IMR-90 (cell line): ENCODE measurements around the gene MSI2. TPM values are rescaled to one million over a fixed set of nuclear protein-coding genes. Genes with fewer than 3 reads are reported as not detected.

Experiments used
- ATAC-seq: fragments of 200-7000 bp; cut with Tn5 transposase; 2 replicates; pipeline ENCODE4 v1.9.1; 2020; ENCODE audit warnings: low read depth, mild to moderate bottlenecking, moderate library complexity
- BruUV-seq: library from RNA; stranded (reverse); fragments of 400-500 nt; replicated peaks from 2 replicates; lab custom pipeline; 2021; lab: Mats Ljungman, UMichigan
- CTCF ChIA-PET: fragments of 300-600 bp; formaldehyde crosslinking; extraction: SDS; loops from one replicate; lab custom pipeline; 2021; ENCODE audit warnings: antibody characterized with exemption; lab: Yijun Ruan, JAX
- POLR2A ChIA-PET: fragments of 300-600 bp; sonication (Branson Sonifier 250); formaldehyde crosslinking; loops from one replicate; lab custom pipeline; 2022; ENCODE audit warnings: antibody characterized with exemption; ENCODE audit not compliant: unreplicated experiment; lab: Charles Lee
- DNase-seq: peaks from one replicate; pipeline ENCODE4 v3.0.0; 2013
- H2AFZ ChIP-seq: replicated peaks from 2 replicates; pipeline ENCODE3; 2013; ENCODE audit warnings: low read length, mild to moderate bottlenecking; ENCODE audit not compliant: poor library complexity
- H2AK5ac ChIP-seq: 2 replicates; pipeline ENCODE4 v1.6.1; 2013; ENCODE audit warnings: low read depth, low read length, inconsistent platforms
- H2AK9ac ChIP-seq: replicated peaks from 2 replicates; pipeline ENCODE3; 2013; ENCODE audit warnings: mild to moderate bottlenecking, low read depth, low read length, moderate library complexity; ENCODE audit not compliant: poor library complexity
- H2BK120ac ChIP-seq: 2 replicates; pipeline ENCODE4 v1.6.1; 2013; ENCODE audit warnings: low read depth, low read length, inconsistent platforms
- H2BK15ac ChIP-seq: 3 replicates; pipeline ENCODE4 v1.6.1; 2013; ENCODE audit warnings: low read depth, low read length, inconsistent platforms
- H2BK20ac ChIP-seq: 2 replicates; pipeline ENCODE4 v1.6.1; 2013; ENCODE audit warnings: low read depth, mild to moderate bottlenecking, inconsistent platforms, low read length, moderate library complexity
- H2BK5ac ChIP-seq: 2 replicates; pipeline ENCODE4 v1.6.1; 2013; ENCODE audit warnings: mild to moderate bottlenecking, low read depth, low read length, inconsistent platforms; ENCODE audit not compliant: poor library complexity, severe bottlenecking
- H3K14ac ChIP-seq: replicated peaks from 2 replicates; pipeline ENCODE4 v1.6.1; 2013; ENCODE audit warnings: low read depth, low read length, inconsistent platforms
- H3K18ac ChIP-seq: 2 replicates; pipeline ENCODE4 v1.6.1; 2013; ENCODE audit warnings: low read depth, low read length, control low read depth
- H3K23ac ChIP-seq: 2 replicates; pipeline ENCODE4 v1.6.1; 2013; ENCODE audit warnings: low read depth, low read length, inconsistent platforms
- H3K27ac ChIP-seq: 2 replicates; pipeline ENCODE4 v1.5.1; 2013; ENCODE audit warnings: mild to moderate bottlenecking, control low read depth, low read length; ENCODE audit not compliant: insufficient read depth
- H3K27me3 ChIP-seq: 2 replicates; pipeline ENCODE4 v1.6.1; 2013; ENCODE audit warnings: low read length; ENCODE audit not compliant: control insufficient read depth, insufficient read depth
- H3K36me3 ChIP-seq: 2 replicates; pipeline ENCODE4 v1.6.1; 2013; ENCODE audit warnings: low read length, mixed read lengths; ENCODE audit not compliant: control insufficient read depth, insufficient read depth
- H3K4ac ChIP-seq: 2 replicates; pipeline ENCODE4 v1.6.1; 2013; ENCODE audit warnings: low read depth, low read length, inconsistent platforms
- H3K4me1 ChIP-seq: 2 replicates; pipeline ENCODE4 v1.6.1; 2013; ENCODE audit warnings: low read length, mixed read lengths; ENCODE audit not compliant: control insufficient read depth, insufficient read depth
- H3K4me2 ChIP-seq: 2 replicates; pipeline ENCODE4 v1.6.1; 2013; ENCODE audit warnings: low read depth, mild to moderate bottlenecking, control low read depth, low read length, moderate library complexity
- H3K4me3 ChIP-seq: 2 replicates; pipeline ENCODE4 v1.5.1; 2013; ENCODE audit warnings: low read depth, mild to moderate bottlenecking, control low read depth, low read length, moderate library complexity; ENCODE audit not compliant: insufficient read depth
- H3K56ac ChIP-seq: 2 replicates; pipeline ENCODE4 v1.6.1; 2013; ENCODE audit warnings: low read length, inconsistent platforms; ENCODE audit not compliant: insufficient read depth; ENCODE audit errors: extremely low read depth
- H3K79me1 ChIP-seq, 2 experiments: 2 replicates each; pipeline ENCODE4 v1.6.1; 2013; ENCODE audit warnings: low read length in 2 of 2, inconsistent platforms in 1 of 2, low read depth in 1 of 2
- H3K9ac ChIP-seq: 2 replicates; pipeline ENCODE4 v1.6.1; 2013; ENCODE audit warnings: low read depth, low read length, control low read depth
- H3K9me1 ChIP-seq: 2 replicates; pipeline ENCODE4 v1.6.1; 2013; ENCODE audit warnings: low read length, inconsistent platforms; ENCODE audit not compliant: insufficient read depth
- H3K9me3 ChIP-seq: 2 replicates; pipeline ENCODE4 v1.6.1; 2013; ENCODE audit warnings: low read length; ENCODE audit not compliant: control insufficient read depth, insufficient read depth
- H4K20me1 ChIP-seq: 2 replicates; pipeline ENCODE4 v1.6.1; 2013; ENCODE audit warnings: low read length, inconsistent platforms; ENCODE audit not compliant: insufficient read depth
- H4K5ac ChIP-seq: 2 replicates; pipeline ENCODE4 v1.6.1; 2013; ENCODE audit warnings: mild to moderate bottlenecking, low read depth, low read length, control low read depth
- H4K8ac ChIP-seq, 2 experiments: 2 replicates each; pipeline ENCODE4 v1.6.1; 2013; ENCODE audit warnings: low read depth in 2 of 2, low read length in 2 of 2, control low read depth in 1 of 2, inconsistent platforms in 1 of 2
- H4K91ac ChIP-seq: 2 replicates; pipeline ENCODE4 v1.6.1; 2013; ENCODE audit warnings: low read depth, low read length, inconsistent platforms; ENCODE audit not compliant: insufficient read depth
- CHD1 ChIP-seq: IDR thresholded peaks from 2 replicates; pipeline ENCODE4 v1.6.1; 2012; ENCODE audit warnings: low read depth, low read length, improper control_type of control experiment
- CTCF ChIP-seq: conservative IDR thresholded peaks from 2 replicates; pipeline ENCODE4 v1.5.1; 2012; ENCODE audit warnings: mild to moderate bottlenecking, low read depth, low read length, improper control_type of control experiment
- ELK1 ChIP-seq: fragments of 150-350 bp; IDR thresholded peaks from 2 replicates; pipeline ENCODE4 v1.6.1; 2016; ENCODE audit warnings: low read depth, mild to moderate bottlenecking, low read length, moderate library complexity, borderline replicate concordance
- FOS ChIP-seq: fragments of 150-350 bp; IDR thresholded peaks from 2 replicates; pipeline ENCODE4 v1.6.1; 2016; ENCODE audit warnings: low read depth, low read length
- MXI1 ChIP-seq: IDR thresholded peaks from 2 replicates; pipeline ENCODE4 v1.6.1; 2012; ENCODE audit warnings: low read depth, mild to moderate bottlenecking, low read length, moderate library complexity, borderline replicate concordance
- NFE2L2 ChIP-seq: fragments of 150-350 bp; IDR thresholded peaks from 2 replicates; pipeline ENCODE4 v1.6.1; 2016; ENCODE audit warnings: low read depth, mild to moderate bottlenecking, low read length
- POLR2A ChIP-seq: IDR thresholded peaks from 2 replicates; pipeline ENCODE4 v1.6.1; 2012; ENCODE audit warnings: mild to moderate bottlenecking, low read depth, low read length
- RAD21 ChIP-seq: IDR thresholded peaks from 2 replicates; pipeline ENCODE4 v1.6.1; 2012; ENCODE audit warnings: low read length, improper control_type of control experiment
- RFX5 ChIP-seq: IDR thresholded peaks from 2 replicates; pipeline ENCODE4 v1.8.0; 2012; ENCODE audit warnings: low read depth, mild to moderate bottlenecking, low read length, moderate library complexity
- USF2 ChIP-seq: fragments of 150-350 bp; IDR thresholded peaks from 2 replicates; pipeline ENCODE4 v1.6.1; 2017; ENCODE audit warnings: mild to moderate bottlenecking, antibody characterized with exemption, low read length, low read depth
- WGBS, 2 experiments: methylation state at CpG; one replicate each; pipeline versions ENCODE4 v1.1.5 to v1.1.7; 2013; ENCODE audit warnings: missing lambda C conversion rate in 2 of 2; ENCODE audit not compliant: insufficient read length in 1 of 2; ENCODE audit errors: extremely low coverage in 2 of 2; 5-methylcytosine and 5-hydroxymethylcytosine counted together
- dilution Hi-C: fragments of 300-500 bp; cut with HindIII; formaldehyde crosslinking; loops from one replicate; pipeline ENCODE4 v1.14.3; 2018; ENCODE audit warnings: low sequenced_read_pairs; ENCODE audit not compliant: unreplicated experiment
- in situ Hi-C: fragments of 300-500 bp; cut with MboI; formaldehyde crosslinking; loops from 3 replicates; pipeline ENCODE4 v1.14.3; 2019; ENCODE audit warnings: low sequenced_read_pairs, inconsistent platforms, mixed read lengths
- intact Hi-C: fragments of 100-400 bp; cut with micrococcal nuclease; formaldehyde crosslinking; loops from 2 replicates; pipeline ENCODE4 v1.10.0; 2022
- polyA plus RNA-seq, 3 experiments: library from polyadenylated mRNA; depleted of rRNA; stranded (reverse); fragments of >200 nt; gene quantifications; 2 replicates each; pipeline ENCODE4 v1.2.3, GENCODE V29; 2012; ENCODE audit warnings: low replicate concordance in 1 of 3
- total RNA-seq: library from RNA; depleted of rRNA; stranded (reverse); fragments of >200 nt; gene quantifications from 2 replicates; pipeline ENCODE4 v1.2.3, GENCODE V29; 2012

Gene MSI2
- total and polyA plus RNA-seq, 2 of the 4 experiments (the other 2 are of a cell fraction): 13.0 to 16.0 TPM

- no peak for TF ChIP-seq CHD1
- TF ChIP-seq USF2: no peak
Measured at GRCh38 chr17:57443781-57444180, 187.5 kb downstream of the MSI2 start (continued).

GRCh38 chr17:57444682-57445450 lies 188.5 kb downstream of the MSI2 start:
- dilution Hi-C loops: no loop called here
- BruUV-seq: no TSS peak
- no peak for TF ChIP-seq CTCF
- TF ChIP-seq FOS: no peak
- no peak for TF ChIP-seq NFE2L2
- TF ChIP-seq RAD21: no peak
- no peak for TF ChIP-seq RFX5
- TF ChIP-seq USF2: no peak
- TF ChIP-seq POLR2A: no peak
- TF ChIP-seq CHD1: no peak
- TF ChIP-seq ELK1: no peak
- TF ChIP-seq MXI1: no peak

More at GRCh38 chr17:57444682-57445450, 188.5 kb downstream of the MSI2 start:
- Histone ChIP-seq H3K79me1 (peaks cover 14 to 45% of the 10 kb centered on the region in 2 experiments; a peak in 3 of 4 replicates), H2BK5ac (peak overlapping the region; percentile 50), H3K9me3 (no peaks in the 10 kb centered on the region), H3K14ac (peak overlapping the region; percentile 66; the same call in 1 of the 2 replicates), H3K4me3 (no peak overlapping the region), H3K4ac (peak overlapping the region; percentile 80), H2BK20ac (peak overlapping the region; percentile 46), H3K9ac (no peak overlapping the region), H3K36me3 (no peaks in the 10 kb centered on the region), H3K4me2 (no peak overlapping the region), H3K9me1 (peaks cover 37% of the 10 kb centered on the region), H3K56ac (no peak overlapping the region), H3K4me1 (peaks cover 41% of the 10 kb centered on the region), H4K8ac (peak overlapping the region in 1 of 2 experiments; percentile 43; a peak in 1 of 4 replicates), H4K5ac (no peak overlapping the region), H3K27ac (no peak overlapping the region), H2AK9ac (no peak overlapping the region), H3K23ac (no peak overlapping the region; the same call in none of the 2 replicates), H4K20me1 (no peaks in the 10 kb centered on the region), H4K91ac (peak overlapping the region; percentile 47), H2AK5ac (peak overlapping the region; percentile 35), H3K27me3 (no peaks in the 10 kb centered on the region), H2AFZ (peak overlapping the region; percentile 67), H2BK120ac (peak overlapping the region; percentile 77), H3K18ac (no peak overlapping the region), H2BK15ac (no peak overlapping the region)
- intact Hi-C loops: no loop called here
- POLR2A ChIA-PET: no interaction called here
- DNase-seq (no peak), ATAC-seq (no peak)
- WGBS, 2 experiments: 20% methylated on average over 3 of the region's 13 CpGs; no CpG with 5 or more reads in 1 of the 2 experiments
- in situ Hi-C loops: no loop called here
- CTCF ChIA-PET: interaction anchor here (0.7 kb wide), 1 partner anchor 196 kb away, joined by 3 read pairs; no protein-coding TSS in a partner anchor
